Hippocampal formation (tissue), 2 donors: ENCODE data around the gene IFNA10.
"Not testable (repeated sequence)": the region's sequence is repeated elsewhere in the genome, so short reads cannot be mapped to it uniquely, and the experiment has no call there.

Experiments used
- DNase-seq, 2 donors: peaks; one replicate each; lab custom pipeline; 2025; lab: John Stamatoyannopoulos, UW

Gene IFNA10

DNA sequence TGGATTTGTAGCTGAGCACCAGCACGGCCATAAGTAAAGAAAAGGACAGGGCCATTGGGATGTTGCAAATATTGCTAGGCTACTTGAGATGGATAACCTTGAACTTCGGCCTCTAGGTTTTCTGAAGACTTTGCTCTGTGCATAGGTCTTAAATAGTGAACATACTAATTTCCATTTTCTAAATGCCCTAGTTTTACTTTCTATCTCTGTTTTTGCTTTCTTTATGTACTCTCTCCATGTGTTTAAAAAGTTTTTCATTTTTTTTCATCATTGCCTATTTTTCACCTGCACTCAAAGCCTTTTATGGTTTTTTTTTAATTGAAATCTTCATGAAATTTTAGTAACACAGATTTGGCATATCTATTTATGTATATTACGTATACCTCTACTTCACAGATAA lies at the start of gene IFNA10:
IFNA10 (minus strand) TSS at position 101 of the 400 bp plus-strand sequence; CDS start at position 55, 46 bp downstream.
- DNase-seq: not testable (repeated sequence)

DNA sequence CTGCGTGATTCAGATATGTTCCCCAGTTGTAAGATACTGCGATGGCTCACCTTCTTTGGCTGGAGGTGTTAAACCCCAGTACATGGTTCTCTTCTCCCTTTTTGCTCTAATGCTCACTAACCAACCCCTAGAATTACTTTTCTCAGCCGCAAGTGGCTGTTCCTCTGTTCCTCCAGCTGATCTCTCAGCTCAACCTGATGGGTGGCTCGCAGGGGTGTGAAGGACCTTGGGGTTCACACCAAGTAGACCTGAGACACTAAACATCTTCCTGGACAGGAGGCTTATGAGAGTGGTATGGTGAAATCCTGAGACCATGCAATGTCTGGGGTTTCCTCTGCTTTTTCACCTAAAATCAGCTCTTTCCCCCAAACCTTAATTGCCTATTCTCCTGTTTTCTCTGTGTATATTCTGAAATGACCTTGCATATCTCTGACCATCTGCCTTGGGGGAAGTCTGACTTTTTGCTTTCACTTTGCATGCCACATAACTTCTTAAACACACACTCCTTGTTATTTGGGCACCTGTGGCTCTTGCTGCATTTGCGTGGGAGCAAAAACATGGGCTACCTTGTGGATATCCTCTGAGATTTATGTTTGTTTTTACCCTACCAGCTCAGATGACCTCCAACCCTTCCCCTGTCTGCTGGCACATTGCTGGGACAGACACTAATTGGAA lies 48.7 kb upstream of the IFNA10 start:
- no peak for DNase-seq

GRCh38 chr9:21252721-21253547 lies 46.0 kb upstream of the IFNA10 start:
- peak; percentile 9 to 56 for DNase-seq

DNA sequence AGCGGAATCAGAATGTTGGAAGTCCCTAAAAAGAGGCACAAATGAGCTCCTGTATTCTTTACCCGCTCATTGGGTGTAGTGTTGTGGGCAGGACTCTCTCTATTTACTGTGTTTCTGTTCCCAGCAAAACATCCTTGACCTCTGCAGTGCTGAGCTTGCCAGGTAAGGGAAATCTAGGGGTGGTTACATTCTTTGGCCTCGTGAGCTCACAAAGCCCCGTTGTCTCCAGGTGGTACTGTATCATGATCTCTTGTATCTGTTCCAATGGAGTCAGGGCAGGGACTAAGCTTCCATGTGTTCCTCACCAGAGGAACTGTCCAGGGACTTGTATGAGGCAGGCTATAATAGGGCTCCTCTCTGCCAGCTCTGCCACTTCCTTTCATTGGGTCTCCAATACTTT lies 44.7 kb upstream of the IFNA10 start:
- DNase-seq: no peak

DNA sequence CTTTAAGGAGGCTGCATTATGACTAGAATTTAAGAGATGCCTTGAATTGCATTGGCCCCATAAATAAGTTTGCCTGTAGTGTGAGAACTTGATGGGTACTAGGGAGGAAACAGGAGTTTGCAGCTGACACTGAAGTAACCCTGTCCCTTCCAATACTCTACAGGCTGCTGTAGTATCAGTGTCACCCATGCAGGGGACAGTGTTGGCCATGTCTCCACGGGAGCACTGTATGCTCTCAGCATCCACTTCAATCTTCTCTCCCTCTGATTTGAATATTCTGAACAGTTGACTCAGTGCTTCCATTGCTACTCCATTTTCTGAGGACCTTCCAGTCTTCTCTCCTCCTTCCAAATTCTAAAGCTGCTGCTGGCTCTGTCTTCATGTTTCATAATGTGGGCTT lies 44.2 kb upstream of the IFNA10 start:
- no peak for DNase-seq

DNA sequence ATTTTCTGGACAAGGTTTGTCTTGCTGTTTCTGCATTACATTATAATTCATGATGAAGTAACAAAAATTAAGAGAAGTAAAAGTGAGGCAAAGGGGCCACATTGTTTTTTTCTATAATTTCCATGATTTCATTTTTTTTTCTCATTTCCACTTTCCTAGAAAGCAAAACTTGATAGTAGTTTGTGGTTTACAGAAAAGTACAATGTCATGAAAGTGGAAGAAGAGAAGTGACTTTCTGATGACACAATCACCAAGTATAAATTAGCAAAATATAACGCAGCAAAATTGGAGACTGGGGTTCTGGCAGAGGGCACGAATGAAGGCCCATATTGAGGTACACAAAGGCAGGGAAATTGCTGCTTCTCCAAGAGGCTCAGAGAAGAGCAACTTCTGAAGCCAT lies 37.9 kb upstream of the IFNA10 start:
- DNase-seq: no peak

- no peak for DNase-seq
Observed at GRCh38 chr9:21239911-21240310, 33.0 kb upstream of the IFNA10 start, which contains the start of gene IFNA14. Gene IFNA14, minus strand, starts transcription at chr9:21240005. Its CDS starts 70 bp downstream, at chr9:21239935.

DNA sequence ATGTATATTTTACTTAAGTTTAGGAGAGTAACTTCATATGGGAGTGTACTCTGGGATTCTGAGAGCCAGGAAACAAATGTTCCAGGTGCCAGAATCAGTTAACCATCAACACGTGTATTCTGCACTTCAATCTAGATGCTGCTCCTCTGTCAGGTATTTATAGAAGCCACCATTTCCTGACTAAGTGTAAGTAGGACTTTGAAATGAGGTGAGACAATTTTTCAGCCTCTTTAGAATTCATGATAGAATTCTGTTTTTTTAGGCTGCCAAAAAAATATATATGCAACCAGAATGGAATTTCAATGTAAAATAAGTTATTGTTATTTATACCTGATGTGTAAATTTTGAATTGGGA lies 29.4 kb upstream of the IFNA10 start:
- not testable (repeated sequence) for DNase-seq

DNA sequence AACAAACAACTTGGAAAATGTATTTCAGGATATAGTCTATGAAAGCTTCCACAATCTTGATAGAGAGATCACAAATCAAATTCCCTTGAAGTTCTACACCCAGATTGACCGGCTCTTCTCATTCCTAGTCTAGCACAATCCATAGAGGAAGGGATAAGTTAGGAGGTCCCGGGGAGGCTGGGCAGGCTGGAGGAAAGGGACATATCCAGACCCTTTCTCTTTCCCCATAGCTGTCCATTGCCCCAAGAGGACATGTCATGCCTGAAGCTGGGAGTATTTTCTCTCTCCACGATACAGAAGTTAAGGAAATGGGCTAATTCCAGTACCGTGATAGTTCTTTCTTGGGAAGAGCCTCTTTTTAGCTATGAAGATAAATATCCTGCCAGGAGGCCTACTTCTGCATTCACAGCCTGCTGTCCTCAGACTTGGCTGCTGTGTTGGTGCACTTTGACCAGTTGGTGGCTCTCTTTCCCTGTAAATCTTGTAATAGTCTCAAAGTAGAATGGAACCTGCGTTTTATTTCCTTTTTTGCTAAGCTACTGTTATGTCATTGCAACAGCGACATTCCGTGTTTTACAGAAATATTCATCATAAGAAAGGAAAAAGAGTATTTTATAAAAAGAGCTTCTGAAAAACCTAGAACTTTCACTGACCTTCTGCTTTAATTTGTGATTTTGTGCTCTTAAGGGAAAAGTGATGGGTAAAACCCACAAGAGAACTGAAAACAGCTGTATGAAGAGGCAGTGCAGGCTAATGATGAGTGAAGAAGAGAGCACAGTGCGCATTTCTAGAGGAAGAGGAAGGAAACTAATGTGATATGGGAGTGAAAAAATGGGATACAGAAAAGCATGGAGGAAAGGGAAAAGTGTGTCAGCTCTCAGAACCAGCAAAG lies 28.8 kb upstream of the IFNA10 start:
- peak; percentile 6 to 62 for DNase-seq

- DNase-seq: no peak
Observed at GRCh38 chr9:21234153-21234687, 27.3 kb upstream of the IFNA10 start.

DNA sequence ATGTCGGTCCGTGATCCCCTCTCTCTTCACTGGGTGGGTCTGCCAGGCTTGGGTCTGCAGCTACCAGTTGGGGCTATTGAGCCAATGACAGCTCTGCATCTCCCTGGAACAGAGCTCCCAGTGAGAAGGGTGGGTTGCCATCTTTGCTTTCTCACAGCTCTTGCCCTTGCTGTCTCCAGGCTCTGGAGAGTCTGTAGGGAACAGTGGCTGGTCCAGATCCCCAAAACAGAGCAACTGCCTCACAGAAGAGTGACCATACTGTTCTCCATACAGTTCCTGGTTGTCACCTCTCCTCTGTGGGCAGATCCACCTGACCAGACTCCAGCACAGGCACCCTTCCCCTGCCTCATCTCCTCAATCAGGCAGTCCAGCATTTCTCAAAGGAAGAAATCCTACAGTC lies 26.3 kb upstream of the IFNA10 start:
- DNase-seq: no peak

- no peak for DNase-seq
Observed at GRCh38 chr9:21228122-21228521, 21.2 kb upstream of the IFNA10 start, which contains the start of gene IFNA17. Gene IFNA17, minus strand, starts transcription at chr9:21228222. Its CDS starts 49 bp downstream, at chr9:21228173.

DNA sequence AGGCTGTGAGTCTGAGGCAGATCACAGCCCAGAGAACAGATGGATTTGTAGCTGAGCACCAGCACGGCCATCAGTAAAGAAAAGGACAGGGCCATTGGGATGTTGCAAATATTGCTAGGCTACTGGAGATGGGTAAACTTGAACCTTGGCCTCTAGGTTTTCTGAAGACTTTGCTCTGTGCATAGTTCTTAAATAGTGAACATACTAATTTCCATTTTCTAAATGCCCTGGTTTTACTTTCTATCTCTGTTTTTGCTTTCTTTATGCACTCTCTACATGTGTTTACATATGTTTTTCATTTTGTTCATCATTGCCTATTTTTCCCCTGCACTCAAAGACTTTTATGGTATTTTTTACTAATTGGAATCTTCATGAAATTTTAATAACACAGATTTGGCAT lies 10.3 kb upstream of the IFNA10 start, which contains the start of gene IFNA16:
IFNA16 (minus strand) TSS at position 101 of the 400 bp plus-strand sequence; CDS start at position 95, 6 bp downstream.
- DNase-seq: not testable (repeated sequence)

- DNase-seq: not testable (repeated sequence)
Observed at GRCh38 chr9:21213411-21214326, 6.7 kb upstream of the IFNA10 start.

DNA sequence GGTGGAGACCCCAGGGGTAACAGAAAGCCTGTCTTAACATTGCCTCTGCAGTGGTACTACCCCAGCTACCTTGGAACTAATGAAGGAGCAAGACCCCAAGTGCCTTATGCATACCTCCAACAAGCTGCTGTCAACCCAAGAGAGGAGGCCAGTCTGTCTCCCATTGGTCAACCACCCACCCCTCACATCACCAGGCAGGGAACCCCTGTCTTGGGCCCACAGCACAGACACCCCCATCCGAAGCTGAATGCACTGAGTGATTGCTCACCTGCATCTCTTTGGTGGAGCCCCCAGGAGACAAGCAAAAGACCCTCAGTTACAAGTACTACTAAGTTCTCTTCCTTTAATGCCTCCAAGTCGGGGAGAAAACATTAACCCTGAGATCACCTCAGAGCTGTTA lies 5.2 kb upstream of the IFNA10 start:
- not testable (repeated sequence) for DNase-seq

- DNase-seq: not testable (repeated sequence)
Observed at GRCh38 chr9:21210782-21211181, 3.8 kb upstream of the IFNA10 start.

DNA sequence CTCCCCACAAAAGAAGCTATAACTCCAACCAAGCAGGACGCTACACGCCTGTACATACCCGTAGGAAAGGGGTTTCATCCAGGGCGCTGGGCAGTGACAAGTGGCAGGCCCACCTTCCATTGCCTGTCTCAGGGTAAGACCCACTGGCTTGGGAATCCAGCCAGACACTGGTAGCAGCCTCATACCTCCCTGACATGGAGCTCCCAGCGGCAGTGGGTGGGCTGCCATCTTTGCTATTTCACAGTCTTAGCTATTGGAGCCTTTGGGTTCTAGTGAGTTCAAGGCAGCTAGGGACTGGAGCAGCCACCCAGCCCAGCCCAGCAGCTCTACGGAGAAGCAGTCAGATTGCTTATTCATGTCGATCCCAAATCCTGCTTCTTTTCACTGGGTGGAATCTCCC lies 3.4 kb upstream of the IFNA10 start:
- no peak for DNase-seq

- DNase-seq: no peak
Observed at GRCh38 chr9:21205204-21205603, 1.7 kb downstream of the IFNA10 start.

DNA sequence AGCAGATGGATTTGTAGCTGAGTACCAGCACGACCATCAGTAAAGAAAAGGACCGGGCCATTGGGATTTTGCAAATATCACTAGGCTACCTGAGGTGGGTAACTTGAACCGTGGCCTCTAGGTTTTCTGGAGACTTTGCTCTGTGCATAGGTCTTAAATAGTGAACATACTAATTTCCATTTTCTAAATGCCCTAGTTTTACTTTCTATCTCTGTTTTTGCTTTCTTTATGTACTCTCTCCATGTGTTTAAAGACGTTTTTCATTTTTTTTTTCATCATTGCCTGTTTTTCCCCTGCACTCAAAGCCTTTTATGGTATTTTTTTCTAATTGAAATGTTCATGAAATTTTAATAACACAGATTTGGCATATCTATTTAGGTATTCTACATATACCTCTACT lies 4.8 kb downstream of the IFNA10 start, which contains the start of gene IFNA7:
IFNA7 (minus strand) TSS at position 101 of the 400 bp plus-strand sequence; CDS start at position 61, 40 bp downstream.
- DNase-seq: not testable (repeated sequence)
